Measurements from ENCODE around the gene RGS7.

The RGS7 gene

GRCh38 chr1:241311056-241311746 is 45.8 kb downstream of the RGS7 start:
- Histone ChIP-seq H3K18ac (ENCODE audit: low read length) (no peak overlapping the region), H3K23ac (ENCODE audit: low read depth, low read length, poor library complexity) (no peak overlapping the region), H3K9me3 (replicated peaks in 1 of 2; ENCODE audit: control insufficient read depth in 2 of 2, insufficient read depth in 1 of 2, low read depth in 1 of 2, low read length in 2 of 2) (peaks cover 0 to 5% of the 10 kb centered on the region in 2 donors), H2BK5ac (ENCODE audit: low read length) (no peak overlapping the region), H3K4me2 (ENCODE audit: insufficient read depth, low read length, poor library complexity, severe bottlenecking) (no peak overlapping the region), H2BK15ac (ENCODE audit: low read length) (no peak overlapping the region), H2AFZ (ENCODE audit: low read length) (no peak overlapping the region), H2BK12ac (ENCODE audit: low read length) (no peak overlapping the region), H2AK5ac (ENCODE audit: low read depth, low read length) (no peak overlapping the region), H3K4me1 (ENCODE audit: control insufficient read depth in 2 of 2, insufficient read depth in 1 of 2, low read depth in 1 of 2, low read length in 2 of 2) (peaks cover 0 to 4% of the 10 kb centered on the region in 2 donors), H2BK120ac (ENCODE audit: low read depth, low read length) (no peak overlapping the region), H3K4me3 (ENCODE audit: low read length in 2 of 2) (no peak overlapping the region), H4K8ac (ENCODE audit: low read depth, low read length) (no peak overlapping the region), H3K14ac (ENCODE audit: low read length) (no peak overlapping the region), H3K4ac (ENCODE audit: low read length) (no peak overlapping the region), H3K79me1 (ENCODE audit: low read depth, low read length) (no peaks in the 10 kb centered on the region), H3K36me3 (replicated peaks in 1 of 2; ENCODE audit: control insufficient read depth in 2 of 2, insufficient read depth in 2 of 2, low read length in 2 of 2) (peaks cover 0 to 3% of the 10 kb centered on the region in 2 donors), H4K91ac (ENCODE audit: low read depth, low read length, poor library complexity) (no peak overlapping the region), H3K9ac (ENCODE audit: low read depth, low read length, poor library complexity) (no peak overlapping the region), H3K27ac (replicated peaks; ENCODE audit: low read length) (no peak overlapping the region), H3K27me3 (ENCODE audit: control insufficient read depth in 3 of 3, insufficient read depth in 3 of 3, low read depth in 1 of 3, low read length in 3 of 3) (peaks cover 0 to 4% (median 0%) of the 10 kb centered on the region in 3 experiments)
- no peak for DNase-seq (ENCODE audit: low spot score)
- no CpG with 5 or more reads among the region's 5 CpGs for WGBS, 2 donors (ENCODE audit: extremely low coverage in 2 of 2, insufficient read length in 2 of 2, insufficient replicate concordance in 1 of 2)

GRCh38 chr1:241310451-241310850 is 46.6 kb downstream of the RGS7 start:
- no CpG with 5 or more reads among the region's 3 CpGs for WGBS, 2 donors (ENCODE audit: extremely low coverage in 2 of 2, insufficient read length in 2 of 2, insufficient replicate concordance in 1 of 2)
- DNase-seq (ENCODE audit: low spot score): no peak

GRCh38 chr1:241309651-241310050 is 47.4 kb downstream of the RGS7 start:
- Histone ChIP-seq H4K8ac (ENCODE audit: low read depth, low read length) (no peak overlapping the region), H2AFZ (ENCODE audit: low read length) (no peak overlapping the region), H2BK5ac (ENCODE audit: low read length) (no peak overlapping the region), H3K23ac (ENCODE audit: low read depth, low read length, poor library complexity) (no peak overlapping the region), H3K79me1 (ENCODE audit: low read depth, low read length) (no peaks in the 10 kb centered on the region), H3K4me3 (ENCODE audit: low read length in 2 of 2) (no peak overlapping the region), H2BK12ac (ENCODE audit: low read length) (no peak overlapping the region), H3K4ac (ENCODE audit: low read length) (no peak overlapping the region), H3K27ac (replicated peaks; ENCODE audit: low read length) (no peak overlapping the region), H3K14ac (ENCODE audit: low read length) (no peak overlapping the region), H3K4me2 (ENCODE audit: insufficient read depth, low read length, poor library complexity, severe bottlenecking) (no peak overlapping the region), H3K27me3 (ENCODE audit: control insufficient read depth in 3 of 3, insufficient read depth in 3 of 3, low read depth in 1 of 3, low read length in 3 of 3) (peaks cover 0 to 6% (median 0%) of the 10 kb centered on the region in 3 experiments), H3K9me3 (replicated peaks in 1 of 2; ENCODE audit: control insufficient read depth in 2 of 2, insufficient read depth in 1 of 2, low read depth in 1 of 2, low read length in 2 of 2) (peaks cover 0 to 6% of the 10 kb centered on the region in 2 donors), H3K4me1 (ENCODE audit: control insufficient read depth in 2 of 2, insufficient read depth in 1 of 2, low read depth in 1 of 2, low read length in 2 of 2) (peaks cover 0 to 5% of the 10 kb centered on the region in 2 donors), H4K91ac (ENCODE audit: low read depth, low read length, poor library complexity) (no peak overlapping the region), H3K36me3 (replicated peaks in 1 of 2; ENCODE audit: control insufficient read depth in 2 of 2, insufficient read depth in 2 of 2, low read length in 2 of 2) (peaks cover 0 to 4% of the 10 kb centered on the region in 2 donors), H2BK120ac (ENCODE audit: low read depth, low read length) (no peak overlapping the region), H2BK15ac (ENCODE audit: low read length) (no peak overlapping the region), H2AK5ac (ENCODE audit: low read depth, low read length) (no peak overlapping the region), H3K18ac (ENCODE audit: low read length) (no peak overlapping the region), H3K9ac (ENCODE audit: low read depth, low read length, poor library complexity) (no peak overlapping the region)
- no CpG with 5 or more reads among the region's 4 CpGs for WGBS, 2 donors (ENCODE audit: extremely low coverage in 2 of 2, insufficient read length in 2 of 2, insufficient replicate concordance in 1 of 2)
- DNase-seq (ENCODE audit: low spot score): no peak

More at GRCh38 chr1:241310451-241310850, 46.6 kb downstream of the RGS7 start:
- no peak overlapping the region for H4K91ac ChIP-seq (ENCODE audit: low read depth, low read length, poor library complexity)
- H2AK5ac ChIP-seq (ENCODE audit: low read depth, low read length): no peak overlapping the region
- no peak overlapping the region for H3K23ac ChIP-seq (ENCODE audit: low read depth, low read length, poor library complexity)
- peaks cover 0 to 6% of the 10 kb centered on the region in 2 donors for H3K9me3 ChIP-seq (replicated peaks in 1 of 2; ENCODE audit: control insufficient read depth in 2 of 2, insufficient read depth in 1 of 2, low read depth in 1 of 2, low read length in 2 of 2)
- H2BK5ac ChIP-seq (ENCODE audit: low read length): no peak overlapping the region
- peaks cover 0 to 4% of the 10 kb centered on the region in 2 donors for H3K36me3 ChIP-seq (replicated peaks in 1 of 2; ENCODE audit: control insufficient read depth in 2 of 2, insufficient read depth in 2 of 2, low read length in 2 of 2)
- no peaks in the 10 kb centered on the region for H3K79me1 ChIP-seq (ENCODE audit: low read depth, low read length)
- H2AFZ ChIP-seq (ENCODE audit: low read length): no peak overlapping the region
- H3K27me3 ChIP-seq (ENCODE audit: control insufficient read depth in 3 of 3, insufficient read depth in 3 of 3, low read depth in 1 of 3, low read length in 3 of 3): peaks cover 0 to 6% (median 0%) of the 10 kb centered on the region in 3 experiments
- no peak overlapping the region for H2BK12ac ChIP-seq (ENCODE audit: low read length)
- H2BK120ac ChIP-seq (ENCODE audit: low read depth, low read length): no peak overlapping the region
- no peak overlapping the region for H2BK15ac ChIP-seq (ENCODE audit: low read length)
- H3K4me3 ChIP-seq (ENCODE audit: low read length in 2 of 2): no peak overlapping the region
- no peak overlapping the region for H3K14ac ChIP-seq (ENCODE audit: low read length)
- no peak overlapping the region for H3K27ac ChIP-seq (replicated peaks; ENCODE audit: low read length)
- no peak overlapping the region for H3K9ac ChIP-seq (ENCODE audit: low read depth, low read length, poor library complexity)
- no peak overlapping the region for H4K8ac ChIP-seq (ENCODE audit: low read depth, low read length)
- H3K4me1 ChIP-seq (ENCODE audit: control insufficient read depth in 2 of 2, insufficient read depth in 1 of 2, low read depth in 1 of 2, low read length in 2 of 2): peaks cover 0 to 5% of the 10 kb centered on the region in 2 donors
- H3K4me2 ChIP-seq (ENCODE audit: insufficient read depth, low read length, poor library complexity, severe bottlenecking): no peak overlapping the region
- H3K18ac ChIP-seq (ENCODE audit: low read length): no peak overlapping the region
- H3K4ac ChIP-seq (ENCODE audit: low read length): no peak overlapping the region

DNA sequence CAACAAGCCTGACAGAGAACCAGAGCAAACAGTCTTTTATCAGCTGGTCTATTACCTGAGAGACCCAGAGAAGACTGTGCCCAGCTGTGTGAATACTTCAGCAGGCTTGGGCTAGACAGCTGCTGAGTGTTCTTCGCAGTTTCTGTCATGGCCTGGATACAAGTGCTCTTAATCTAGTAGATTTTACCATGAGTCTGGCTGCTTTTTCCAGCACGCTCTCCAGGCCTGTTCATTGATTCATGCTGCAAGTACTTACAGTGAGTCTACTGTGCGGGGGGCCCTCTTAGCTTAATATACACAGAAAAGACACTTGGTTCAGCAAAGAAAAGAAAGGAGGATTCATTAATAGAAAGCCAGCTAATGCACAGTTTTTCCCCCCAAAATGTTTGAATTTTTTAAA is 48.5 kb downstream of the RGS7 start:
- no peak overlapping the region for H2AFZ ChIP-seq (ENCODE audit: low read length)
- no peak overlapping the region for H2BK12ac ChIP-seq (ENCODE audit: low read length)
- H3K4ac ChIP-seq (ENCODE audit: low read length): no peak overlapping the region
- H4K8ac ChIP-seq (ENCODE audit: low read depth, low read length): no peak overlapping the region
- no peak overlapping the region for H3K18ac ChIP-seq (ENCODE audit: low read length)
- H3K4me1 ChIP-seq (ENCODE audit: control insufficient read depth in 2 of 2, insufficient read depth in 1 of 2, low read depth in 1 of 2, low read length in 2 of 2): peaks cover 0 to 5% of the 10 kb centered on the region in 2 donors
- no peak overlapping the region for H3K9ac ChIP-seq (ENCODE audit: low read depth, low read length, poor library complexity)
- H2BK5ac ChIP-seq (ENCODE audit: low read length): no peak overlapping the region
- no peaks in the 10 kb centered on the region for H3K79me1 ChIP-seq (ENCODE audit: low read depth, low read length)
- DNase-seq (ENCODE audit: low spot score): no peak
- no peak overlapping the region for H2AK5ac ChIP-seq (ENCODE audit: low read depth, low read length)
- peaks cover 0 to 4% of the 10 kb centered on the region in 2 donors for H3K36me3 ChIP-seq (replicated peaks in 1 of 2; ENCODE audit: control insufficient read depth in 2 of 2, insufficient read depth in 2 of 2, low read length in 2 of 2)
- H3K27ac ChIP-seq (replicated peaks; ENCODE audit: low read length): no peak overlapping the region
- peaks cover 0 to 8% of the 10 kb centered on the region in 2 donors for H3K9me3 ChIP-seq (replicated peaks in 1 of 2; ENCODE audit: control insufficient read depth in 2 of 2, insufficient read depth in 1 of 2, low read depth in 1 of 2, low read length in 2 of 2)
- H3K4me2 ChIP-seq (ENCODE audit: insufficient read depth, low read length, poor library complexity, severe bottlenecking): no peak overlapping the region
- H3K4me3 ChIP-seq (ENCODE audit: low read length in 2 of 2): no peak overlapping the region
- no peak overlapping the region for H3K14ac ChIP-seq (ENCODE audit: low read length)
- peaks cover 0 to 6% (median 0%) of the 10 kb centered on the region in 3 experiments for H3K27me3 ChIP-seq (ENCODE audit: control insufficient read depth in 3 of 3, insufficient read depth in 3 of 3, low read depth in 1 of 3, low read length in 3 of 3)
- no CpG with 5 or more reads among the region's 3 CpGs for WGBS, 2 donors (ENCODE audit: extremely low coverage in 2 of 2, insufficient read length in 2 of 2, insufficient replicate concordance in 1 of 2)
- H4K91ac ChIP-seq (ENCODE audit: low read depth, low read length, poor library complexity): no peak overlapping the region
- H3K23ac ChIP-seq (ENCODE audit: low read depth, low read length, poor library complexity): no peak overlapping the region
- no peak overlapping the region for H2BK15ac ChIP-seq (ENCODE audit: low read length)
- no peak overlapping the region for H2BK120ac ChIP-seq (ENCODE audit: low read depth, low read length)
